Adrenal gland (tissue), 5 donors: Measurements from ENCODE around the gene APBA1.

Experiments
- CTCF ChIP-seq, 6 experiments: fragments of 450-650 bp in 4 of 6; fragments of 200-600 bp in 2 of 6; sonication (generic) in 1 of 6; IDR thresholded peaks; 1 replicate in 5 of 6; 2 replicates in 1 of 6; pipeline versions ENCODE4 v1.5.1 to v1.8.0; 2016 to 2021; ENCODE audit warnings: antibody characterized with exemption in 6 of 6, mild to moderate bottlenecking in 2 of 6, moderate library complexity in 1 of 6
- POLR2A ChIP-seq, 2 donors: fragments of 450-650 bp; IDR thresholded peaks; one replicate each; pipeline ENCODE4 v1.6.1; 2017; ENCODE audit warnings: antibody characterized with exemption in 2 of 2, mild to moderate bottlenecking in 2 of 2, moderate library complexity in 1 of 2
- donor health status: DM: no; HTN: no; CAD: no.

GRCh38 chr9:69719983-69720382 is 47.8 kb upstream of the APBA1 start:
- TF ChIP-seq POLR2A (IDR thresholded peaks at IDR 0.05), result no peak
- TF ChIP-seq CTCF (IDR thresholded peaks at IDR 0.05), result no peak
